ENCODE results near the gene DEXI. TPM values are rescaled to one million over a fixed set of nuclear protein-coding genes. Genes with fewer than 3 reads are reported as not detected.

DEXI gene
- total and polyA plus RNA-seq, 2 of the 13 experiments (the other 11 are each of a cell fraction or from before 2014, with no cell fraction given): 51.5 to 70.4 TPM

DNA sequence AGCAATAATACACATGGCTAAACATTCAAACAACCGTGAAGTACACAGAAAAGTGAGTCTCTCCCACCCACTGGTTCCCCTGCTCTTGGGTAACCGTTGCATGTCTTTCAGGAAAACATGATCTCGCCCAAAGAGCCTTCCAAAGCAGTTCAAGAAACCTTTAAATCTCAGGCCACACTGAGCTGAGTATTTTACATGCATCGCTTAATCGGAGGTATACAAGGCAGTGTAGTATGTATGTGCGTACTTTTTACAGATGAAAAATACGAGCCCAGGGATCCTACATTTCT is 741 bp upstream of the DEXI start:
- Histone ChIP-seq H3K4me2 (ENCODE audit: low read depth, low read length) (peak overlapping the region; percentile 87), H3K4me3 (replicated peaks in 1 of 3; ENCODE audit: insufficient read depth in 1 of 3, low read depth in 2 of 3, low read length in 3 of 3) (peak overlapping the region in 1 of 3 experiments; percentile 82; a peak in 1 of 6 replicates), H2AFZ (ENCODE audit: low read length) (peak overlapping the region; percentile 8), H3K27me3 (ENCODE audit: control insufficient read depth in 1 of 2, insufficient read depth in 2 of 2, low read length in 2 of 2) (no peaks in the 10 kb centered on the region; a peak in 1 of 5 replicates), H3K79me2 (ENCODE audit: insufficient read depth, low read length) (peaks cover 54% of the 10 kb centered on the region), H3K36me3 (replicated peaks in 1 of 2; ENCODE audit: control insufficient read depth in 1 of 2, insufficient read depth in 2 of 2, low read length in 2 of 2) (no peaks in the 10 kb centered on the region; a peak in 1 of 5 replicates), H4K20me1 (ENCODE audit: insufficient read depth, low read length) (peaks cover 33% of the 10 kb centered on the region), H3K4me1 (ENCODE audit: insufficient read depth, low read length) (peaks cover 67% of the 10 kb centered on the region), H3K9ac (ENCODE audit: insufficient read depth, low read depth, low read length) (no peak overlapping the region), H3K27ac (ENCODE audit: extremely low read length, insufficient read depth, low read length) (no peak overlapping the region), H3K9me3 (ENCODE audit: low read length) (no peaks in the 10 kb centered on the region)
- BruUV-seq (replicated peaks): no TSS peak
- WGBS (ENCODE audit: low lambda C conversion rate): 93% methylated on average over 7 of the region's 7 CpGs
- ATAC-seq (no peak), FAIRE-seq (no peak), DNase-seq (ENCODE audit: low spot score) (no peak)
- intact Hi-C loops (cut with micrococcal nuclease; ENCODE audit: unreplicated experiment) (no loop called here), in situ Hi-C loops (cut with HindIII; ENCODE audit: extremely low pct_ligation_motif_present, low pct_unique_long_range_greater_than_20kb) (no loop called here)
- ChIA-PET POLR2A (interaction anchor here (1.0 to 1.7 kb wide), 2 partner anchors 263 to 313 kb away, joined by 3 to 19 read pairs; partner anchors contain the start of gene SOCS1), CTCF (ENCODE audit: low intra/inter-chr PET ratio, low total read pairs) (no interaction called here)
- TF ChIP-seq ZFP1 (CRISPR knock-in tag; IDR thresholded peaks at IDR 0.05) (0 out of 2 replicates have a peak, but pooled peaks have one; percentile 7), SIX1 (CRISPR knock-in tag; IDR thresholded peaks at IDR 0.05; ENCODE audit: borderline replicate concordance) (no peak), ZNF792 (CRISPR knock-in tag; IDR thresholded peaks at IDR 0.05) (0 out of 2 replicates have a peak, but pooled peaks have one; percentile 10), ZIK1 (CRISPR knock-in tag; IDR thresholded peaks at IDR 0.05; ENCODE audit: borderline replicate concordance, low read depth) (0 out of 2 replicates have a peak, but pooled peaks have one; percentile 5), ZNF441 (CRISPR knock-in tag; IDR thresholded peaks at IDR 0.05; ENCODE audit: borderline replicate concordance) (0 out of 2 replicates have a peak, but pooled peaks have one; percentile 4), CAMTA2 (CRISPR knock-in tag; IDR thresholded peaks at IDR 0.05; ENCODE audit: borderline replicate concordance) (no peak), HIC2 (CRISPR knock-in tag; IDR thresholded peaks at IDR 0.05; ENCODE audit: low read depth) (no peak), MEF2D (CRISPR knock-in tag; IDR thresholded peaks at IDR 0.05) (0 out of 2 replicates have a peak, but pooled peaks have one; percentile 8), ZNF639 (CRISPR knock-in tag; conservative IDR thresholded peaks at IDR 0.05) (0 out of 2 replicates have a peak, but pooled peaks have one; percentile 39), ARNTL (CRISPR knock-in tag; IDR thresholded peaks at IDR 0.05) (no peak), ZNF225 (CRISPR knock-in tag; IDR thresholded peaks at IDR 0.05) (no peak), RNF219 (CRISPR knock-in tag; IDR thresholded peaks at IDR 0.05) (0 out of 2 replicates have a peak, but pooled peaks have one; percentile 28), CREB1 (IDR thresholded peaks at IDR 0.05) (no peak), CREB1 (CRISPR knock-in tag; IDR thresholded peaks at IDR 0.05) (no peak), ZNF615 (CRISPR knock-in tag; IDR thresholded peaks at IDR 0.05; ENCODE audit: borderline replicate concordance) (no peak)
- TF ChIP-seq, protein P1, sequence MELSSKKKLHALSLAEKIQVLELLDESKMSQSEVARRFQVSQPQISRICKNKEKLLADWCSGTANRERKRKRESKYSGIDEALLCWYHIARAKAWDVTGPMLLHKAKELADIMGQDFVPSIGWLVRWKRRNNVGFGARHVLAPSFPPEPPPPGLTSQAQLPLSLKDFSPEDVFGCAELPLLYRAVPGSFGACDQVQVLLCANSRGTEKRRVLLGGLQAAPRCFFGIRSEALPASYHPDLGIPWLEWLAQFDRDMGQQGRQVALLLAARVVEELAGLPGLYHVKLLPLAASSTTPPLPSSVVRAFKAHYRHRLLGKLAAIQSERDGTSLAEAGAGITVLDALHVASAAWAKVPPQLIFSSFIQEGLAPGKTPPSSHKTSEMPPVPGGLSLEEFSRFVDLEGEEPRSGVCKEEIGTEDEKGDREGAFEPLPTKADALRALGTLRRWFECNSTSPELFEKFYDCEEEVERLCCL (CRISPR knock-in tag; IDR thresholded peaks at IDR 0.05; ENCODE audit: borderline replicate concordance): 0 out of 2 replicates have a peak, but pooled peaks have one; percentile 60
- TF ChIP-seq, protein P2, sequence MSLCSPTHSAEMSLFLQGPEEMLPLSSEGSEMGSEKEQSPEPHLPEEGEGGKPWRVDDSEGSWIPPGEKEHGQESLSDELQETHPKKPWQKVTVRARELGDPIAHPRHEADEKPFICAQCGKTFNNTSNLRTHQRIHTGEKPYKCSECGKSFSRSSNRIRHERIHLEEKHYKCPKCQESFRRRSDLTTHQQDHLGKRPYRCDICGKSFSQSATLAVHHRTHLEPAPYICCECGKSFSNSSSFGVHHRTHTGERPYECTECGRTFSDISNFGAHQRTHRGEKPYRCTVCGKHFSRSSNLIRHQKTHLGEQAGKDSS (CRISPR knock-in tag; IDR thresholded peaks at IDR 0.05; ENCODE audit: borderline replicate concordance, low read depth): 0 out of 2 replicates have a peak, but pooled peaks have one; percentile 41
